HG03354 (cell line): ENCODE results near the gene PRKD2.
A peak's percentile ranks its signal among the peaks of the same experiment; 100 is the strongest.

Source experiments
- ATAC-seq: cut with Tn5 transposase; IDR thresholded peaks from one replicate; pipeline ENCODE4 v1.9.1; 2021; ENCODE audit warnings: mild to moderate bottlenecking; ENCODE audit not compliant: unreplicated experiment, poor library complexity, severe bottlenecking

Gene PRKD2

DNA sequence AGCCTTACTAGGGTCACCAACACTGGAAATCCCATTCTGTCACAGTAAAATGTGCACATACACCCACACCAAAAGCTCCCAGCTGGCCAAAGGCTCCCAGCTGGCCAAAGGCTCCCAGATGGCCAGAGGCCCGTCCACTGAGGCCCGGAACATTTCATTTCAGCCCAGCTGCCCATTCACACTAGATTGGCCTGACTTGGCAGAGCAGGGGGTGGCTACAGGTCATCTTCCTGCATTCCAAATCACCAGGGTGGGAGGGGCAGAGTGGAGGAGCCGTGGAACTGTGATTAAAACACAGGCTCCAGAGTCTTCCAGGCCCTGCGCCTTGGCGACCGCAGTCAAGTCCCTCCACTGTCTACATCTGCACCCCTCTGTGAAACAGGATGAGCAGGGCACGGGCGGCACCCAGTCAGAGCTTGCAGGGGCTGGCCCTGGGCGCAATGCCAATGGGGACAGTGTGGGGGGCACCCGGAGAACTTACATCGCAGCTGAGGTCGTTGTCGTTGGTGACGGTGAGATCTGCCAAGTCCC is 10.1 kb upstream of the PRKD2 start:
- ATAC-seq = no peak

DNA sequence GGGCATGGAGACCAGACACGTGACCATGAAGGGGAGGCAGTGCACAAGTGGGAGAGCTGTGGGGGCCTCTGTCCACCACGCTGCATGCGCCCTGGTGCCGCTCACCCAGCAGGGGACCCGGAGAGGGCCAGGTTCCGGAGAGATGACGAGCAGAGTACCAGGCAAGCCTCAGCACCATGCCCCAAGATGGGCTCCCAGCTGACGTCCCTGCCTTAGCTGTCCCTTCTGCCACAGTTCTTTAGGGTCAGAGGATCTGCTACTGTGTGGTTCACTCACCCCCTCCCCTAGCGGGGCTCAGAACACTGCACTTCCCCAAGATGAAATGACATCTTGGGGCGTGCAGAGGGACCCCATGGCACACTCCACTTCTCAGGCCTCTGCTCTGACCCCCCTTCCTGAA is 9.6 kb upstream of the PRKD2 start:
- no peak for ATAC-seq

DNA sequence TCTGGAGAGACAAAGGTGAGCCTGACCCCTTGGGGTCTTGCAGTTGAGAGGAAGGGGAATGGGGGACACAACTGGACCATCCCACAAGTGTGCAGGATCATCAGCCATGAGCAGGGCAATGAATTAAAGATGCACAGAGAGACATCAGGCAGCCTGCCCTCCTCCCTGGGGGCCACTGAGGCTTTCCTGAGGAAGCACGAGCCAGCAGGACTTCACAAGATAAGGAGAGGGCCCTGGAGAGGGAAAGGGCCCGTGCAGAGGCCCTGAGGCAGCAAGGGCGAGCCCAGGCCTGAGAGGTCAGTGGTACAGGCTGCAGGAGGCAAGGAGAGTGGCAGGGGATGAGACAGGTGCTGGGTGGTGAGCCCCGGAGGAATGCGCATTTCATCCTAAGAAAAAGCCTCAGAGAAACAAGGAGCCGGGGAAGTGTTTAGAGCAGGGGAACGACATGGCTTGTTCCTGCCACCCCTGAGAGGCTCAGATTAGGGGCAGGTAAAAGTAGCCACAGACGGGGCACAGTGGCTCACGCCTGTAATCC is 9.0 kb upstream of the PRKD2 start:
- no peak for ATAC-seq

DNA sequence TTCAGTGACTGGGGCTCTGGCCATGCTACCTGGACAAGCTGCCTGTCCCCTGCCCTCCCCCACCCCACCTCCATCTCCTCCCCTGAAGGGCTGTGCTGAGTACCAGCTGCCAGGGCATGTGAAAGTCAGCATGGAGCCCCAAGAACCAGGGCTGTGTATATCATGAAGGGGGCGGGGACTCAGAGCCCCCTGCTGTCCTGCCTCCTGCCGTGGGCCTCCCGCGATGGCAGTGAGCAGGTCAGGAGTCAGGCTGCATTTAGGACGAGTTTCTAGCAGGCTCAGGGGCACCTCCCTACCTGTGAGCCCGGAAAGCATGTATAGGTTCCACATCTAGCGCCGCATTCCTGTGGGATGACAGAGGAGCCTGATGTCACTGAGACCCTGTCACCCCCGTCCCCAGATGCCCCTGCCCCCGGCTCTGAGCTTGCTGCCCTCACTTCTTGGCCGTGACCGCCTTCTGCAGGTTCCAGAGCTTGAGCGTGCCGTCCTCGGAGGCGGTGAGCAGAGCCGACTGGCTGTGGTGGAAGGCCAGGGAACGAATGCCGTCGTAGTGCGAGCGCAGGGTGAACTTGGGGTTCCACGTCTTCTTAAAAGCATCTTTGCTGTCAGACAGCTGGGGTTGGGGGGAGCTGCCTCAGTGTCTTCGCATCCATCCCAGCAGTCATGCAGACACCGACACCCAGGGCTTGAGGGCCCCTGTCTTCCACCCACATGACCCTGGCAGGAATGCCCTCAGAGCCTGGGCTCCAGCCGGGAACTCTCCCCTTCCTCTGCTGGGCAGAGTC is 8.3 kb upstream of the PRKD2 start:
- no peak for ATAC-seq

DNA sequence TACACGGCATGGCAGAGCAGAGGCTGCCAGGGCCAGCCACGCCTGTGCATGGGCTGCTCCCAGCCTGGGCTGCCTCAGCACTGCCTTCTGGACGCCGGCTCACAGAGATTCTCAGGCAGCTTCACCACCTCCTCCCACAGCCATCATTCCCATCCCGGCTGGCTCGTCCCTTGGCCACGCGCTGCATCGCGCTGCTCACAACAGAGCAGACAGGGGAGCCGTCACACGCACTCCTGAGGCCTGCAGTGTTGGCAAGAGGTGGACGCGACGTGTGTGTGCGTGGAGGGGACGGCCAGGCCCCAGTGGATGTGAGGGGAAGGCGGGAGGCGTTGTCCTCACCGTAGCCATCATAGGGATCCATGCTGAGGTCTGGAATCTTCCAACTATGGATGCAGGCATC is 7.6 kb upstream of the PRKD2 start:
- ATAC-seq = no peak

DNA sequence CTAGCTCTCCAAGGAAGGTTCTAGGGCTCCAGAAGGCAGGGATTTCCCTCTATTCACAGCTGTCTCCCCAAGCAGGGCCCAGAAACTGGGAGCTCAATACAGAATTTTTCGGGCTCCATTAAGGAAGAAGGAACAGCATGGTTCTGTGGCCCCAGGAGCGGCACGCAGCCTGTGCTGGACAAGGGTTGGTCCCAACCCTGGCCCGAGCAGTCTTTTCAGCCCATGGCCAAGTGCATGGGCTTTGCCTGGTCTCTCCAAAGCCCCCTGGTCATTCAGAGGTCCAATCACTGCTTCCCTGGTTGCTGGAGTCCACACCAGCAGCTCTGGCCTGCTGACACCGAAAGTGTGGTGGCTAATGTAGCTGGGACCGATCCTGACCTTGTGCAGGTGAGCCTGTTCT is 6.6 kb upstream of the PRKD2 start:
- ATAC-seq = no peak

DNA sequence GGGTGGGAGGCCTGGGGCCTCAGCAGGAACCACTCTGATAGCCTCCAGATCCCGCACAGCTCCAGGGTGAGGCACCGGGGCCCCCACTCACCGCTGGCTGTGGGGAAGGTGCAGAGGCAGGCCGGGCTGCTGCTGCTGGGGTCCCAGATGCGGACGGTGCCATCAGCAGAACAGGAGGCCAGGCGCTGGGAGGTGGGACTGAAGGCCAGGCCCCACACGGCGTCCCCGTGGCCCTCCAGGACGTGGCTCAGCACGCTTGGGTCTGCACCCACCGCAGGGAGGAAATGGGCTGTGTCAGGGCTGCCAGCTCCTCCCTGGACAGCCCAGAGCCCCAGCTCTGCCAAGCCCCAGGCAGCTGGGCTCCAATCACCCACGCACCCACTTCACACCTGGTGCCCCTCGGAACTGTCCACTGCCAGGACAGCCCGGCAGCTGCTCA is 6.1 kb upstream of the PRKD2 start:
- ATAC-seq = no peak

DNA sequence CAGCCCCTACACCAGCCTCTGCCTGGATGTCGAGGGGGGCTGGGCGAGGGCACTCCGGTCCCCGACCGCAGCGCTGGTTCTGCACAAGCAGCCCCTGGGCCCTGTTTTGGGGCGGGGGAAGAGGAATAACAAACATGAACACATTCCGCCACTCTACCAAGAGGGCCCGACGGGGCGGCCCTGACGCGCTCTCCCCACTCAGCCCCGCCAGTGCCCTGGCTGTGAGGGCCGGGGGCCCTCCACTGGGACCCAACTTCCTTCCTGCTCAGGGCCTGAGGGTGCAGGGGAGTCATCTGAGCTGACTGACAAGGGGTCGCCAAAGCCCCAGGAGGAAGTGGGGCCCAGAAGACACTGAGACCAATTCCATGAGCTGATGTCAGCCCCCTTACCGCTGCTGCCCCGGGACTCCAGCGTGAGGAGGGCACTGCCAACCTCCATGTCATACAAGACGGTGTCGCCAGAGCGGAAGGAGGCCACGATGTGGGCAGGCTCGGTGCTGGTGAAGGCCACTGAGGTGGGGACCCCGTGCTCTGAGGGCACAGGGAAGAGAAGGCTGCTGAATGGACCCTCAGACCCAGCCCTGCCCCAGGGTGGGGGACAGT is 5.6 kb upstream of the PRKD2 start:
- no peak for ATAC-seq

DNA sequence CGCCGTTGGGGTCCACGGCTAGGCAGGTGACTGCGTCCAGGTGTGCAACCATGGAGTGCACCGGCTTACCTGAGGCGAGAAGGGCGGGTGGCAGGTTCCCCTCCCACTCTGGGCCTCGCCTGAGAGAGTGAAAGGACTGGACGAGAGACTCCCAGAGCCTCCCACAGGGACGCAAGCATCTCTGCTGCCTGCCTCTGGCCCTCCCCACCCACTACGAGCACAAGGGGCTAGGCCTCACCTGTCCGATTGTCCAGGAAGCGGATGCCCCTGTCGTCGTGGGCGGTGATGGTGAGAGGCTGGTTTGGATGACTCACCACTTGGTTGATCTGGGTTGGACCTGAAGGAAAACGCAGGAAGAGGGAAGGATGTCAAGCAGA is 5.1 kb upstream of the PRKD2 start:
- no peak for ATAC-seq

DNA sequence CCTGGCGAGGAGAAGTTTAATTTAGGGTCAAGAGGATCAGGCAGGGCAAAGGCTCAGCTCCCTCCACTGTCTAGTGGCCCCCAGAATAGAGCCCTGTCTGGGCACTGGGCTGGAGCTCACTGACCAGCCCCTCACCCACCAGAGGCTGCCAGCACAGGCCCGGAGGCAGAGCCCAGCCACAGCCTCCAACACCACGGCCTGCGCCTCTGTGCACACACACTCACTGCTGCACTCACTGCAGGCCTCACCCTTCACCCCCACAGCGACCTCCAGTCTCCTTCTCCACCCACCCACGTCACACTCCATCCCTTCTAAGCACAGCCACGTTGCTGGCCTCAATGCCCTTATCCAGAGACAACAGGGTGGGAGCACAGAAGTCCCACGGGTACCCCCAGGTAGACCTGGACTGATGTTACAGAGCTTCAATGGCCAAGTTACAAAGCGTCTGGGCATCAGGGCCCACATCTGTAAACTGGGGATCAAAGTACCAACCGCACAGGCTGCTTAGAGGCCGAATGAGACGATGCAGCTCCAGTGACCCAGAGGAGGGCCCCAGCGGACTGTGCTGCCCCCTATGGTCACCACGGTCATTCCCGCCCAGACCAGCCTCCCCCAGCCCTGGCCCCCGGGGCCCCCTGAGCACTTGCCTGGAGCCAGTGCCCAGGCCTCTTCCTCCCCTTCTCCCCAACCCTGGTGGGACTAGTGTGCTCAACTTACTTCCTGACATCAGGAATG is 4.5 kb upstream of the PRKD2 start:
- ATAC-seq = no peak

DNA sequence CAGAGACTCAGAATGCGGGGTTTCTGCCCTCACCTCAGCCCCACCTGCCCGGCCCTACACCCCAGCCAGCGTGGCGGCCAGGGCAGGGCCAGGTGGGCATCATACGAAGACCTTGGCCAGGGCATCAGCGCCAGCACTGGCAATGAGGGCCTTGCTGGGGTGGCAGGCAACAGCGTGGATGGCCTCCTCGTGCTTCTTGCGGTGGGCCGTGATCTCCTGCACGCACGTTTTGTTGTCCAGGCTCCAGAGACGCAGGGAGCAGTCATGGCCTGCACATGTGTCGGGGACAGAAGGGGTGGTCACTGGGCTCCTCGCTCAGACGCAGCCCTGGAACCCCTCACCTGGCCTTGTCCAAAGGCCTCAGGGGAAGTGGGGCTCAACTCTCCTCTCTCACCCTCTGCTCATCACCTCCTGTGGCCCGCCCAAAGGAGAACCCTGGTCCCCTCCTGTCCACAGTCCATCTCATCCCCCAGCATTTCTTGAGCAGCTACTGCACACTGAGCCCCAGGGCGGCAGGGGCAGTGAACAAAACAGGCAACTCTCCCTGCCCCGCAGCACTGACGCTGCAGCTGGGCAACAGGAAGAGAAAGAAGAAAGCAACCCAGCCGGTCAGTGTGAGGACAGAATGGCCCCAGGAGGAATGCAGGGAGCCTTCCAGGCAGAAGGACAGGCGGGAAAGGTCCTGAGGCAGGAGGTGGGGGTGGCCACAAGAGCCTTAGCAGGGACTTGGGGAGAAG is 3.8 kb upstream of the PRKD2 start:
- ATAC-seq = no peak

DNA sequence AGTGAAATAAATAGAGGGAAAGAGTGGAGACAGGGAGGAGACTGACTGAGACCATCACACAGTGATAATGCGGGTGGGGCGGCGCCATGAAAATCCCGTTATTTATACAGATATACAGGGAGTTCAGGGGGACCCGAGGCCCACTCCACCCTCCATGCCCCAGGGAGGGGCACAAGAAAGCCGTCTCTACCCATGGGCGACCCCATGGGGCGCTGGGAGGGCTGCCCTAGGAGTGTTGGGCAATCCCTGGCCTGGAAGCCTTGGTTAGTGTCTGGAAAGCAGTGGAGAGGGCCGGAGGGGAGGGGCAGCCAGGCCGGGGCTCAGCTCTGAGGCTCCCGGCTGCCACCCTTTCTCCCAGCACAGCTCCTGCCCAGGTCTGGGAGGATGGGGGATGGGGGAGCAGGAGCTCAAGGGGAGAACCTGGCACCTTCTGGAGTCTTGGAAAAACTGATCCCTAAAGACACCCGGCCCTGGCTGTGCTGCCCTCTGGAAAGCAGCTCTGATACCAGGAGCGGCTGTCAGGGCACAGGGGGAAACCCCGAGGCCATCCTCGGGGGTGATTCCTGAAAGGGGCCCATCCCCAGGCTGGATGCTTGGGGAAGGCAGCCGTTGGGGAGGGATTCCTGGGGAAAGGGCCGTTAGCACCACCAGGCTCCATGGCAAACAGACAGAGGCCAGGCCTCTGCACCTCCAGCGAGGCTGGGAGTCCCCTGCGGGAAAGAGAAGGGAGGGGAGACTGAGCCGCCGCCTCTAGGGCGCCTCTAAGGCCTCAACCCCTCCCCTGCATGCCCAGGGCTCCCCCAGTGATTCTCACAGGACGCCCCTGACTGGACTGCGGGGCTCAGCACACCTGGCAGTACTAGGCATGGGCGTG is 3.0 kb upstream of the PRKD2 start:
- ATAC-seq = no peak

DNA sequence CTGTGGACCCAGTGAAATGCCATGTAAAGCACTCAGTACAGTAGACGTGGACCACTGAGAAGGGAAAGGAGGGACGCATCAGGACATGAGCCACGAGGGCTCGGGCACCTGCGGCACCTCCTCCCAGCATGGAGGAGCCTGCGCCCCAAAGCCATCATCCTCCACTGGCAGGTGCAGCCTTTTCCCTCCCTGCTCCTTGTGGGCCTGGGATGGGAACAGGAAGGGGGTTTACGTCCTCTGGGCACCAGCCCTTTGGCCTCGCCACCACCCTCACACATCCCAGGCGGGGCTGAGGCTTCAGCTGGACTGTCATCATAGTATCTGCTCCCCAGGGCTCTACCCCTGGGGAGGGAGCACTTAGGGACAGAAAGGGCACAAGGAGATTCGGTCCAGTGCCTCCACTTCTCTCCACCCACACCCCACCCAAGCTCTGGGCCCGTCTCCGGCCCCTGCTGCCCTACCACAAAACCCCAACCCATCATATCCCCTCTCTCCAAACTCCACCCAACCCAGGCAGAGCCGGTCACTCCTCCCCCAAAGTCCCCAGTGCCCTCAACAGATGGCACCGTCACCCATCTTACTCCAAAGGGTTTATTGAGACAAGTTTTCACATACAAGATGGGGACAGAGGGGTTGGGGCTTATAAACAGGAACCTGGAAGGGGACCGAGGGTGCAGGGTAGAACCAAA is 2.2 kb upstream of the PRKD2 start:
- ATAC-seq = peak; percentile 38

DNA sequence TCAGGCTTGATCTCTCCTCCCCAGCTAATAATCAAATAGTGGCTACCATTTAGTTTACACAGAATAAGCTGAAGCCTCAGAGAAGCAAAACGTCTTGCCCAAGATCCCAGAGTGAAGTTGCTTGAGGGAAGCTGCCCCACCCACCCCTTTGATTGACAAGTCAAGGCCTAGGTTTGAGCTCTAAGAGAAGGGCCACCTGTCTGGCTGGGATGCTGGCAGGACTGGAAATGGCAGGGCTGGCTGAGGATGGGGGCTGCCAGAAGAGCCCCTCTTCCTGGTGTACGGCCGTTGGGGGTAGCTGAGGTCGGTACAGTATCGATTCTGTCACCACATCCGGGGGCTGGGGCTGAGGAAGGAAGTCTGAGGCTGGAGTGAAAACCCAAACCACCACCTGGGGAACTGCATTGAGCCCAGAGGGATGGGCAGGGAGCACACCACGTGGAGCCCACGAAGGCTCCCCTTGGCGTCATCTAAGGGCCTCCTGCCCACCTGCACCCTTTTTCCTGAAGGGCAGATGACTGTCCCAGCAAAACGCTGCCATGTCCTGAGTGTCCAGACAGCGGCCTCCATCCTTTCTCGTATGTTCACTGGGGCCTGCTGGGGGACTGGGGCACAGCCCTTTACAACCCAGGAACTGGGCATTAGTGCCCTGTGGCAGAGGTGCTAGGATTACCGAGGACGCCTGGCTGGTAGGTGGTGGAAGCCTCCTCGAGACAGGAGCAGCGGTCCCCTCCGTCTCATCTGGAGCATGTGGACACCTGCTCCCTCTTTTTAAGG is 1.4 kb upstream of the PRKD2 start:
- ATAC-seq = peak; percentile 26

DNA sequence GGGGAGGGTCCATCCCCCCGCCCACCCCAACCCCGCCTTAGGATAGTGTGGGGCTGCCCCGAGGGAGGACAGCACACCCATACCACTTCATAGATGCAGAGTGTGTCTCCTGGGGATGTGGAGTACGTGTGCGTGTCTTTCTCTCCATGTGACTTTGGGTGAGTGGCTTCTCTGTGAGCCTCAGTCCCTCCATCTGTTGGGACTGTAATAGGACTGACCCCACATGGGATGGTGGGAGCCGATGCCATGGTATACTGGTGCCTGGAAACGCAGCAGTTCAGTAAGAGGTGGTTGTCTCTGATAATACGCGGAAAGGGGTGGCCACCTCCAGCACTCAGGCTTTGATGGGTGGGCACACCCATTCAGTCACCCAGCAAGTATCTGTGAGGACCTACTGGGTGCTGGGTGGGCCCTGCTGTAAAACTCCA is 816 bp upstream of the PRKD2 start:
- ATAC-seq = no peak

DNA sequence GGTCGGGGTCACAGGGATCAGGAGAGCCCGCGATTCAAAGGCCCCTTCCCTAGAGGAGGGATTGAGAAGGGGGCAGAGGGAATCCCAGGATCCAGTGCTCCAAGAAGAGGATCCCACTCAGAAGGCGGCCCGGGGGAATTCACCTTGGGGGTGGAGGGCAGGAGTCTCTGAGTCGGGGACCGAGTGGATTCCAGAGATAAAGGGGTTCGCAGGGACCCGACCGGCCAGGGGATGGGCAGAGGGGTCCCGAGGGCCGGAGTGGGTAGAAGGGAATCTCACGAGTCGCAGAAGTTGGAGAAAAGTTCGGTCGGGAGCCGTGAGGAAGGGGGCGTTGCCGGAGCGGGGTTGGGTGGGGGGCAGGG is 261 bp downstream of the PRKD2 start:
- ATAC-seq = no peak

DNA sequence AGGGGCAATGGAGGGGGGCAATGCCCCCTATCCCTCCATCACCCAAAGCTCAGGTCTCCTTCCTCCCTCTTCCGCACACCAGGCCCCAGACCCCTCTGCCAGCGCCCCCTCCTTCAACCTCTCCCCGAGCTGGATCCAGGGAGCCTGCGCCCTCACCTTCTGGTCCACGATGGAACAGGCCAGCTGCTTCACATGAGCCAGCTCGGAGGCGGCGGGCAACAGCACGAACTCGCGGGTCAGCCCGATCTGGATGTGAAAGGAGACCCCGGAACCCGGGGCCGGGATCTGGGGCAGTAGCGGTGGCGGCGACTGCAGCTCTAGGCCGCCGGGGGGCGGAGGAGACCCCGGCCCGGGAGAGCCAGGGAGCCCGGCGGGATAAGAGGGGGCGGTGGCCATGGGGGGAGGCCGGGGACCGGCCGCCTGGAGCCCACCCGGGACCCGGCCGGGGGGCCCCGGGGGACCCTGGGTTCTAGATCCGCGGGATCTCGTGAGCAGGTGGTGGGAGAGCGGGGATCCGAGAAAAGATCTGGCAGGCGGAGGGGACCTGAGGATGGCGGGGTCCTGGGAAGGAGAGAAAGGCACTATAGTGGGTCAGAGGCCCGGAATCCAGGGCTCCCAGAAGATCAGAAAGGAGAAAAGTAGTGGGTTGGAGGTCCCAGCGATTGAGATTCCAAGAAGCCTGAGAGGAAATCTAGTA is 791 bp downstream of the PRKD2 start:
- ATAC-seq = no peak
